HG03135 (cell line): ENCODE data around the gene IP6K3.

Experiments used
- ATAC-seq: cut with Tn5 transposase; IDR thresholded peaks from one replicate; pipeline ENCODE4 v1.9.1; 2021; ENCODE audit warnings: mild to moderate bottlenecking, moderate library complexity; ENCODE audit not compliant: unreplicated experiment

Gene IP6K3

GRCh38 chr6:33708516-33709204 lies 38.0 kb downstream of the IP6K3 start:
- ATAC-seq, result no peak

DNA sequence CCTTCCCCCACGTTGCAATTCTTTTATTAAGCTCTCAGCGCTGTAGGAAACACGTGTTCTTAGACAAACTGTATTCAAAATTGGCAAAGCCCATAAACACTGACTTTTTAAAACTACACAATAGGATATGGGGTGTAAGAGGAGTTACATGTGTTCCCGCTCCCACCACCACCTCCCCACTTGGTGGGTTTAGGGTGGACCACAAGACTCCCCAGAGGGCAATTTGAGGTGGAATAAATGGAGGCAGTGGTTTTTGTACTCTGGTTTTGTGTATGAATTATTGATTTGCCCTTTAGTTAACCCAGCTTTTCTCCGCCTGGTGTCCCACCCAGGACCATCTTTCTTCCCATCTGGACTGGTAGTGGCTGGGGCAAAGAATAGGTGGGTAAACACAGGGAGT lies 38.9 kb downstream of the IP6K3 start:
- no peak for ATAC-seq

- ATAC-seq, result no peak
These were observed 40.6 kb downstream of the IP6K3 start for GRCh38 chr6:33705955-33706725.

GRCh38 chr6:33705268-33705885 lies 41.3 kb downstream of the IP6K3 start:
- ATAC-seq, result no peak

GRCh38 chr6:33704215-33705066 lies 42.3 kb downstream of the IP6K3 start:
- ATAC-seq, result no peak

DNA sequence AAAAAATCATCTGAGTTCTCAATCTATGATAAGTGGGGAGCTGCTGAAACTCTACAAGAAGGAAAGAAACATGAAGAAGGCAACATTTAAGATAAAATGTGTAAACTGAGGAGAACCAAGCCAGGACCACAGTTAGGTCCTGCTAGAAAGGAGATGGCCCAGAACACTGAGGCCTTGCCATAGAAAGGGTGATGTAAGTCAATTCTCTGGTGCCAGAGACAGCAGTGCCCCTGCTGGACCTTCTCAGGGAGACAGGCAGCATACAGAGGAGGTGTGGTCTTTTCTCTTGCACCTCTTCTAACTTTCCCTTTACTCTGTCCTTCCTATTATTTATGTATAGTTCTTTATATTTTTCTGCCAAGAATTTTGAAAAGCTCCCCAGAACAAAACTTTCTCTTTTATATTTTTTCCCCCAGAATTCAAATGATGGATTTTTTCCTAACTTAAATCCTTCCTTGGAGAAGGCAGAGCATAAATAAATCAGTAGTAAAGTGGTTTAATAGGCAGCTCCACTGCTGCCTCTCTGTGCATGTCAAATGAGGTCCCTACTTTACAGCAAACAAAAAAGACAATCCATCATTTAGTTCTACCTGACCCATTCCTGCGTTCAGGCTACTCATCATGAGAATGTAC lies 44.2 kb downstream of the IP6K3 start:
- no peak for ATAC-seq

GRCh38 chr6:33700391-33701050 lies 46.2 kb downstream of the IP6K3 start:
- ATAC-seq, result no peak

DNA sequence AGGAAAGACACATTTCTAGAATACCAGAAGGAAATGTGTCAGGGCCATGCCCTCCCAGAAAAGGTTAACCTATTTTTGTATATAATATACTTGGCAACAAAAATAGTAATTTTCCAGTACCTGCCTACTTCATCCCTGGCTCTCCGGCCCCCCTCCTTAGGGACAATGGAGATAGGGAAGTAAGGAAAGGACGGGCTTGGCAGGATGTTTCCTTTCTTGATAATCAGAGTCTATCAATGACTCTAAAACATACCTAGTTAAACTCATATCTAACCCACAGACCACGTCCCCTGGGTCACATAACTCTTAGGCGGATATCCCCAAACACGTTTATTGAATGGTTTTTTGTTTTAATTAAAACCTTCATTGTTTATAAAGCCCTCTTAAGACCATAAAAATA lies 47.0 kb downstream of the IP6K3 start:
- no peak for ATAC-seq

DNA sequence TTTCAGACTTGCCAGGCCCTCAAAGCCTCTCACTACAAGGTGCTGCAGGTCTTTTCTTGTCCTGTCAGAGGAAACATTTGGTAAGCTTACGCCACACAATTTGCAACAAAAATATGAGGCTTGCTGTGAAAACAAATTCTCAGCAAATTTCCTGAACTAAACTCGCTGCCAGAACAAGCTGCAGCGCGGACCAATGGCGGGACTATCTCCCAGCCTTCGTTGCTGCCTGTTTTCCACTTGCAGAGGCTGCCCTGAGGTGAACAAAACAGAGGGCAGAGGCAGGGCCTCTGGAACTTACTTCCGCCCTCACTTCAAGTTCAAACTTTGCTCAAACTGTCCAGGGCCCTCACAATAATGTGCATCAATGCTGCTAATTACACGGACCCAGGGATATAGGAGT lies 47.6 kb downstream of the IP6K3 start:
- no peak for ATAC-seq

DNA sequence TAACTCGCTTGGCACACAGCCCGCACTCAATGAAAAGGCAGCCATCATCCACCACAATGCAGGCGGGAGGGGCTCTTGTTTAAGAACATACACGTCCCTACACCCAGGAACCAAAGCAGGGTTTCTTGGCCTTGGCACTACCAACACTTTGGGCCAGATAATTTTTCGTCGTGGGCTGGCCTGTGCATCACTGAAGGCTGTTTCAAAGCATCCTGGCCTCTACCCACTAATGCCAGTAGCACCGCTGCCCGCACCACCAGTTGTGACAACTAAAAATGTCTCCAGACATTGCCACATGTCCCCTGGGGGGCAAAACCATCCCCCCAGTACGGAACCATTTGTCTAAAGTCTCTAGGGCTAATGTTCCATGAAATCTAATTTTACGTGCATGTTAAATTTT lies 48.2 kb downstream of the IP6K3 start:
- ATAC-seq, result no peak

DNA sequence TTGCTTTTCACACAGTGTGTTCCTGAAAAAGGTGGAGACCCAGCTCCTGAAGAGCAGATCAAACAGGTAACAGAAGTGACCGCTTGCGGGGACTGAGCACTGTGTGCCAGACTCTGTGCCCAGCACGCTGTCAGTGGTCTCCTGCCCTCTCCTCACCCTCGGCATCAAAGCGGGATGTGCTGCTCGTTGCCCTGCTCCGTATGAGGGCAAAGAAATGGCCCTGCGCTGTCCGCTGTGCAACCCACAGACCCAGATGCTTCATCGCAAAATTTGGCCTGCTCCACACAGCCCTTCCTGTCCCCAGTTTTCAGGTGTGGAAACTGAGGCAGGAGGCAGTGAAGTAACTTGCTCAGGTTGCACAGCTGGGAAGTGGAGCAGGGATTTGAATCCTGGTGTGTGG lies 48.9 kb downstream of the IP6K3 start:
- no peak for ATAC-seq

DNA sequence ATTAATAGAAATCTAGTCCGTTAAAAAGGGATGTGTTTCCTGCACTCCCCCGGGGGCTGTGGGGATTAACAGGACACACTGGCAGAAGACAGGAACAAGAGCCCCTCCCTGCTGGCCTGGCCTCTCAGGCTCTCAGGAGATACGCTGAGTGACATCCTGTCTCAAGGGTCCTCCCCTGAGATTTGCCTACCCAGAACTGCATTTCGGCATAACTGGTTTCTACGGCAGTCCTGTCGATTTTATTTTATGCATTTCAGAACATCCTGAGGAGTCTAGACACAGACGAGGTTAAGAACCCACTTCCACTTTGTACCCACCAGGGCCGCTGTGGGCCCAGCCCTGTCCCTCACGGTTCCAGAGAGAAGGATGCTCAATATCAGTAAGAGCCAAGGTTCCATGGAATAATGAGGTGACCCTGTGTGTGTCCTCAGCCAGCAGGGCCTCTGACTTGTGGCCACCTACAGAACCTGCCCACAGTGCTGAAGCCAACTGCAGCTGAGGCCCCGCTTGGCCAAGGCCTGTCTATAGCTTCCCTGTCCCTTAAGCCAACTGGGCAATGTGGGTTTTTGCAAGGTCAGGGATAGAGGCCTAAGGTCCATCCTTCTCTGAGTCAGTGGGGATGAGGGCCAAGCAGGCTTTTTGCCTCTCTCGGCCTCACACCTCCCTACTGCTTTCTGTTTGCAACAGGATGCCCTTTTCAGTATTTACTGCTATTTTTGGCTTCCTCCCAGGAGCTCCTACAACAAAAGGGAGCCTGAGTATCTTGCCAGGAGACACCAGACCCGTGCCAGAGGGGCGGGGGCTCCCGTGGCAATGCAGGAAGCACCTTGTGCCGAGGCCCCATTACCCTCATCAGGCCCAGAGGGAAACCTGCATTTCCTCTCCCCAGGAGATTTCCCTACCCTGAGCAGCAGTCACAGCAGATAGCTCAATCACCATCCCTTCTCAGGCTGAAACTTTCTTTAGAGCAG lies 49.9 kb downstream of the IP6K3 start:
- ATAC-seq, result no peak

DNA sequence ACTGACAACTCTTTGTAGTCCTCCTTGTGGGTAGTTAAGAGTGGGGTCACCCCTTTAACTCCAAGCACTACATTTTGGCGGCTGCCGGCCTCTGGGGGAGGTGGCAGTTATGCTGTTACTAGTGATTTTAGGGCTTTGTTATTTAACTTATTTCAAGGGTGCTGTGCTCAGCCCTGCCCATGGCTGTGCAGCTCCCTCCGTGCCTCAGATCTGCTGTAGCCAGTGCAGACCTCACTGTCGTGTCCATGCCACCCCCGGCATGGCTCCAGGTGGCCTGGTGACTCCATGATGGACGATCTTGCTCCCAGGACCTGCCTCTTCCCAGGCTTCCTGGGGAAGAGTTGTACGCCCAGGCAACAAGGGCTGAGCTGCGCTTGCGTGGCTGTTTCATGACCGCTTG lies 50.6 kb downstream of the IP6K3 start:
- ATAC-seq, result no peak

DNA sequence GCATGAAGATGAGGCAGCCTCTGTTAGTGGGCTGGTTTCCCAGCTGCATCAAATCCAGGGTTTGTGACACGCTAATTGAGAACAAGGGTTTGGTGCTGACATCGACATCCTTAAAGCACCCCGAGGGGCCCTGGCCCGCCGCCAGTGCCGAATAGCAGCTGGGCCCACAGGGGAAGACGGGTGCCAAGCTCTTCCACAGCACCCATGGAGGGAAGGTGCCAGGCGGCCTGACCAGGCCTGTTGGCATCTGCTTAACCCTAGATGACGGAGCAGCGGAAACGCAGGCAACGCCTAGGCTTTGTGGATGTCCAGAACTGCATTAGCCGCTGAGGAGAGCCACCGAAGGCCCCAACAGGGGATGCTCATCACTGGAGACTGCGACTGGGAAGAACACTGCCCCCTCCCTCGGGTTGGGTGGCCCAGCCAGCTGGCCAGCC lies 51.2 kb downstream of the IP6K3 start:
- ATAC-seq, result no peak

DNA sequence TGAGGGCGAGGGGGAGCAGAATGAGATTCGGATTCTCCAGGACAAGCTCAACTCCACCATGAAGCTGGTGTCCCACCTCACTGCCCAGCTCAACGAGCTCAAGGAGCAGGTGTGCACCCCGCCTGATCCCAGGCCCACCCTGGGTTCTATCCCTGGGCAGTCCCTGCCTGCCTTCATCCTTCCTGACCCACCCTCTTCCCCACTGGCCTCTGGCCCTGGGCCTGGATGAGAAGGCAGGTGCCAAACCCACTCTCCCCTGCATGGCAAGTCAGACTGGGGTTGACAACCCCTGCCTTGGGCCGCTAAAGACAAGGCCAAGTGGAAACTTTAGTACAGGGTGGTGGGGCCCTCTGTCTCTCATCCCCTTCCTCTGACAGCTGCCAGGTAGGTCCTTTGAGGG lies 51.7 kb downstream of the IP6K3 start:
- ATAC-seq, result no peak

GRCh38 chr6:33694401-33694931 lies 52.2 kb downstream of the IP6K3 start:
- ATAC-seq, result no peak

GRCh38 chr6:33693186-33694105 lies 53.3 kb downstream of the IP6K3 start:
- ATAC-seq, result no peak

GRCh38 chr6:33692760-33693158 lies 53.9 kb downstream of the IP6K3 start:
- no peak for ATAC-seq
